ENCODE measurements around the gene CCDC92B. TPM values are rescaled to one million over a fixed set of nuclear protein-coding genes. Genes with fewer than 3 reads are reported as not detected.

CCDC92B gene
- total and polyA plus RNA-seq, 9 of the 15 experiments (the other 6 are each of a cell fraction or from before 2014, with no cell fraction given) = not detected

DNA sequence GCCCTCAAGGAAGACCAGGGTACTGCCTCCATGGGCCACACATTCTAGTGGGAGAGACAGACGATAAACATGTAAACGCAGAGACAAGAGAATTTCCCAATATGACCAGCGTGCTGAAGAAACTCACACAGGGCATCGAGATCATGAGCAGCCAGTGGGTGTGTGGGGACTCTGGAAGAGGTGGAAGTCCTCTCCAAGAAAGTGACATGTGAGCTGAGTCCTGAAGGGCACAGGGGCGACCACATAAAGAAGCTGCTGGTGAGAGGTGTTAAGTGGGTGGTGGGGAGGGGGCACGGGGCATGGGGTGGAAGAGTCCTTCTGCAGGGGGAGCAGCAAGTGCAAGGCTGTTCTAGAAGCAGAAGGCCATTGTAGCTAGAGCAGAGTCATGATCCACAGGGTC, 25.8 kb upstream of the CCDC92B start (continued):
- TF ChIP-seq, protein P1, sequence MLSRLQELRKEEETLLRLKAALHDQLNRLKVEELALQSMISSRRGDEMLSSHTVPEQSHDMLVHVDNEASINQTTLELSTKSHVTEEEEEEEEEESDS (CRISPR knock-in tag; IDR thresholded peaks at IDR 0.05) = no peak
- TF ChIP-seq SREBF2 (CRISPR knock-in tag; IDR thresholded peaks at IDR 0.05) (no peak), TEAD1 (CRISPR knock-in tag; IDR thresholded peaks at IDR 0.05) (no peak), CBX1 (IDR thresholded peaks at IDR 0.05; ENCODE audit: low read depth) (no peak), SAFB (IDR thresholded peaks at IDR 0.05; ENCODE audit: borderline replicate concordance, low read depth, low read length) (no peak), PTBP1 (IDR thresholded peaks at IDR 0.05; ENCODE audit: low read depth, low read length) (no peak), ZNF232 (CRISPR knock-in tag; IDR thresholded peaks at IDR 0.05) (no peak), U2AF2 (optimal IDR thresholded peaks at IDR 0.05; ENCODE audit: low read depth, low read length) (no peak), SOX6 (IDR thresholded peaks at IDR 0.05) (no peak), C11orf30 (IDR thresholded peaks at IDR 0.05; ENCODE audit: low read depth) (no peak)

DNA sequence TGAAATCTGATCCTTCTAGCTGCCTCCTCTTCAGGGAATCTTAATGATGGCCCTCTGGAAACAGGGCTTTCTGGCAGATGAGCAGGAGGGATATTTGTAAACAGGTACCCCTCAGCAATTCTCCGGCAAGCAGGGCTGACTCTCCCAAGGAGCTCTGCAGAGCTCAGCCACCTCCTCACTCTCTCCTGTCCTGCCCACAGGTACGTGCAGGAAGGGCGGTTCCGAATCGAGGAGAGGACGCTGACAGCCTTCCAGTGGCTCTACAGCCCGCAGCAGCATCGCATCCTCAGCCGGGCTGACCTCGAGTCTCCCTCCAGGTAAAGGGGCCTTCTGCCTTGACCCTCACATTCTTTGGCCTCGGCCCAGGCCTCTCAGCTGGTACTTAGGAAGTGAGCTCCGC, 20.7 kb upstream of the CCDC92B start:
- WGBS (ENCODE audit: insufficient coverage, low coverage, missing lambda C conversion rate) = 4% methylated on average over 6 of the region's 12 CpGs
- Histone ChIP-seq H3K4me3 (no peak overlapping the region), H3K27ac (ENCODE audit: extremely low read depth, low read depth, low read length) (no peak overlapping the region), H3K9ac (ENCODE audit: insufficient read depth in 1 of 2, low read depth in 2 of 2, low read length in 2 of 2) (no peak overlapping the region), H2AFZ (ENCODE audit: low read depth, low read length) (no peak overlapping the region), H3K27me3 (ENCODE audit: control insufficient read depth in 2 of 2, insufficient read depth in 2 of 2, low read length in 2 of 2) (peaks cover 0 to 26% of the 10 kb centered on the region in 2 experiments; a peak in 3 of 5 replicates), H3K9me1 (ENCODE audit: control insufficient read depth, insufficient read depth, low read length) (no peaks in the 10 kb centered on the region), H3K36me3 (ENCODE audit: control insufficient read depth, insufficient read depth, low read length) (no peaks in the 10 kb centered on the region), H4K20me1 (replicated peaks; ENCODE audit: control insufficient read depth, insufficient read depth, low read length) (no peaks in the 10 kb centered on the region), H3K9me3 (replicated peaks; ENCODE audit: control insufficient read depth, insufficient read depth, low read depth, low read length) (no peaks in the 10 kb centered on the region), H3K79me2 (ENCODE audit: control insufficient read depth, insufficient read depth, low read length) (no peaks in the 10 kb centered on the region), H3K4me2 (ENCODE audit: insufficient read depth, low read length) (no peak overlapping the region), H3K4me1 (replicated peaks in 1 of 2; ENCODE audit: control insufficient read depth in 2 of 2, insufficient read depth in 2 of 2, low read length in 2 of 2) (no peaks in the 10 kb centered on the region; a peak in 1 of 5 replicates)
- DNase-seq (ENCODE audit: extremely low read depth in 1 of 4, low spot score in 3 of 4) = no peak
- POLR2A ChIA-PET = no interaction called here
- no peak for FAIRE-seq
- ATAC-seq = no peak
- intact Hi-C loops (cut with micrococcal nuclease) (no loop called here), in situ Hi-C loops (cut with MboI) (no loop called here)
- CTCF ChIA-PET (ENCODE audit: low intra/inter-chr PET ratio) = no interaction called here
- TF ChIP-seq, protein P2, sequence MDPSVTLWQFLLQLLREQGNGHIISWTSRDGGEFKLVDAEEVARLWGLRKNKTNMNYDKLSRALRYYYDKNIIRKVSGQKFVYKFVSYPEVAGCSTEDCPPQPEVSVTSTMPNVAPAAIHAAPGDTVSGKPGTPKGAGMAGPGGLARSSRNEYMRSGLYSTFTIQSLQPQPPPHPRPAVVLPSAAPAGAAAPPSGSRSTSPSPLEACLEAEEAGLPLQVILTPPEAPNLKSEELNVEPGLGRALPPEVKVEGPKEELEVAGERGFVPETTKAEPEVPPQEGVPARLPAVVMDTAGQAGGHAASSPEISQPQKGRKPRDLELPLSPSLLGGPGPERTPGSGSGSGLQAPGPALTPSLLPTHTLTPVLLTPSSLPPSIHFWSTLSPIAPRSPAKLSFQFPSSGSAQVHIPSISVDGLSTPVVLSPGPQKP (CRISPR knock-in tag; IDR thresholded peaks at IDR 0.05) = no peak
- TF ChIP-seq, protein P3, sequence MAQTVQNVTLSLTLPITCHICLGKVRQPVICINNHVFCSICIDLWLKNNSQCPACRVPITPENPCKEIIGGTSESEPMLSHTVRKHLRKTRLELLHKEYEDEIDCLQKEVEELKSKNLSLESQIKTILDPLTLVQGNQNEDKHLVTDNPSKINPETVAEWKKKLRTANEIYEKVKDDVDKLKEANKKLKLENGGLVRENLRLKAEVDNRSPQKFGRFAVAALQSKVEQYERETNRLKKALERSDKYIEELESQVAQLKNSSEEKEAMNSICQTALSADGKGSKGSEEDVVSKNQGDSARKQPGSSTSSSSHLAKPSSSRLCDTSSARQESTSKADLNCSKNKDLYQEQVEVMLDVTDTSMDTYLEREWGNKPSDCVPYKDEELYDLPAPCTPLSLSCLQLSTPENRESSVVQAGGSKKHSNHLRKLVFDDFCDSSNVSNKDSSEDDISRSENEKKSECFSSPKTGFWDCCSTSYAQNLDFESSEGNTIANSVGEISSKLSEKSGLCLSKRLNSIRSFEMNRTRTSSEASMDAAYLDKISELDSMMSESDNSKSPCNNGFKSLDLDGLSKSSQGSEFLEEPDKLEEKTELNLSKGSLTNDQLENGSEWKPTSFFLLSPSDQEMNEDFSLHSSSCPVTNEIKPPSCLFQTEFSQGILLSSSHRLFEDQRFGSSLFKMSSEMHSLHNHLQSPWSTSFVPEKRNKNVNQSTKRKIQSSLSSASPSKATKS (CRISPR knock-in tag; IDR thresholded peaks at IDR 0.05) = no peak
- TF ChIP-seq KLF1 (tag; IDR thresholded peaks at IDR 0.05) = no peak
- TF ChIP-seq KLF10 (CRISPR knock-in tag; IDR thresholded peaks at IDR 0.05) = no peak
- TF ChIP-seq, protein P4, sequence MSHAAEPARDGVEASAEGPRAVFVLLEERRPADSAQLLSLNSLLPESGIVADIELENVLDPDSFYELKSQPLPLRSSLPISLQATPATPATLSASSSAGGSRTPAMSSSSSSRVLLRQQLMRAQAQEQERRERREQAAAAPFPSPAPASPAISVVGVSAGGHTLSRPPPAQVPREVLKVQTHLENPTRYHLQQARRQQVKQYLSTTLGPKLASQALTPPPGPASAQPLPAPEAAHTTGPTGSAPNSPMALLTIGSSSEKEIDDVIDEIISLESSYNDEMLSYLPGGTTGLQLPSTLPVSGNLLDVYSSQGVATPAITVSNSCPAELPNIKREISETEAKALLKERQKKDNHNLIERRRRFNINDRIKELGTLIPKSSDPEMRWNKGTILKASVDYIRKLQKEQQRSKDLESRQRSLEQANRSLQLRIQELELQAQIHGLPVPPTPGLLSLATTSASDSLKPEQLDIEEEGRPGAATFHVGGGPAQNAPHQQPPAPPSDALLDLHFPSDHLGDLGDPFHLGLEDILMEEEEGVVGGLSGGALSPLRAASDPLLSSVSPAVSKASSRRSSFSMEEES (CRISPR knock-in tag; IDR thresholded peaks at IDR 0.05) = no peak
- no peak for TF ChIP-seq LCOR (CRISPR knock-in tag; IDR thresholded peaks at IDR 0.05)
- no peak for TF ChIP-seq XRCC4 (IDR thresholded peaks at IDR 0.05; ENCODE audit: extremely low read depth, insufficient read depth, insufficient read length)
- no TSS peak for BruUV-seq (replicated peaks)
